ENCODE data around the gene LHX6.

- TF ChIP-seq CTCF (IDR thresholded peaks at IDR 0.05), result no peak
- no peak for TF ChIP-seq ZFX (IDR thresholded peaks at IDR 0.05; ENCODE audit: borderline replicate concordance)
These were observed 24.3 kb downstream of the LHX6 start for GRCh38 chr9:122204491-122204890.

Data from 22Rv1 (cell line).